ENCODE data around the gene VPS13A. TPM values are rescaled to one million over a fixed set of nuclear protein-coding genes. Genes with fewer than 3 reads are reported as not detected.

Gene VPS13A
- total and polyA plus RNA-seq, 4 donors = 2.4 to 45.1 (median 22.6) TPM

DNA sequence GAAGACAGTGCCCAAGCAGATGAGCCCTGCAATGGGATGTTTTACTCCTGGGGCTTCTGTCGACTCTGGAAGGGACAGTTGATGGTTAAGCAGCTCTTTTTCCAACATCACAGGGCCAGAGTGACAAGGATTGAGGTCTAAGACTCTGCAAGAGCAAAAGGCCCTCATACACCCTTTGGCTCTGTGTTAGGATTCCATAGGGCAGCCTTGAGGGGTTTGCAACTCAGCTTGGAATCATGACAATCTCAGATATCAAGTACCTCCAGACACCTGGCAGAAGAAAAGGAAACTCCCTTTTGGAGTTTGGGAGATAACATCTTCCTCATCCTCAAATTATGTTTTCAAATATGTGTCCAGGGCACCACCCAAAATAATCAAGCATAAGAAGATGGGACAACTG lies 265.1 kb downstream of the VPS13A start:
- Histone ChIP-seq H3K27me3 (ENCODE audit: control insufficient read depth in 4 of 4, insufficient read depth in 4 of 4, low read length in 3 of 4) (no peaks in the 10 kb centered on the region), H3K4me1 (ENCODE audit: control insufficient read depth in 4 of 4, insufficient read depth in 4 of 4, low read length in 3 of 4) (no peaks in the 10 kb centered on the region), H3K36me3 (ENCODE audit: control insufficient read depth in 4 of 4, insufficient read depth in 3 of 4, low read depth in 1 of 4, low read length in 3 of 4) (no peaks in the 10 kb centered on the region), H3K4me3 (ENCODE audit: low read depth in 1 of 3, low read length in 3 of 3) (no peak overlapping the region), H3K27ac (ENCODE audit: low read depth in 1 of 2, low read length in 2 of 2) (no peak overlapping the region), H3K9me3 (ENCODE audit: control insufficient read depth in 4 of 4, low read length in 3 of 4) (peaks cover 0 to under 1% (median 0%) of the 10 kb centered on the region in 4 donors), H3K9ac (ENCODE audit: low read depth in 1 of 2, low read length in 2 of 2) (no peak overlapping the region)
- no peak for DNase-seq (ENCODE audit: low spot score)
- TF ChIP-seq NR2F2 (IDR thresholded peaks at IDR 0.05) = no peak
- no peak for TF ChIP-seq HNF4A (conservative IDR thresholded peaks at IDR 0.05)
- TF ChIP-seq, protein P1, sequence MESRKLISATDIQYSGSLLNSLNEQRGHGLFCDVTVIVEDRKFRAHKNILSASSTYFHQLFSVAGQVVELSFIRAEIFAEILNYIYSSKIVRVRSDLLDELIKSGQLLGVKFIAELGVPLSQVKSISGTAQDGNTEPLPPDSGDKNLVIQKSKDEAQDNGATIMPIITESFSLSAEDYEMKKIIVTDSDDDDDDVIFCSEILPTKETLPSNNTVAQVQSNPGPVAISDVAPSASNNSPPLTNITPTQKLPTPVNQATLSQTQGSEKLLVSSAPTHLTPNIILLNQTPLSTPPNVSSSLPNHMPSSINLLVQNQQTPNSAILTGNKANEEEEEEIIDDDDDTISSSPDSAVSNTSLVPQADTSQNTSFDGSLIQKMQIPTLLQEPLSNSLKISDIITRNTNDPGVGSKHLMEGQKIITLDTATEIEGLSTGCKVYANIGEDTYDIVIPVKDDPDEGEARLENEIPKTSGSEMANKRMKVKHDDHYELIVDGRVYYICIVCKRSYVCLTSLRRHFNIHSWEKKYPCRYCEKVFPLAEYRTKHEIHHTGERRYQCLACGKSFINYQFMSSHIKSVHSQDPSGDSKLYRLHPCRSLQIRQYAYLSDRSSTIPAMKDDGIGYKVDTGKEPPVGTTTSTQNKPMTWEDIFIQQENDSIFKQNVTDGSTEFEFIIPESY (IDR thresholded peaks at IDR 0.05) = no peak
- TF ChIP-seq, protein P2, sequence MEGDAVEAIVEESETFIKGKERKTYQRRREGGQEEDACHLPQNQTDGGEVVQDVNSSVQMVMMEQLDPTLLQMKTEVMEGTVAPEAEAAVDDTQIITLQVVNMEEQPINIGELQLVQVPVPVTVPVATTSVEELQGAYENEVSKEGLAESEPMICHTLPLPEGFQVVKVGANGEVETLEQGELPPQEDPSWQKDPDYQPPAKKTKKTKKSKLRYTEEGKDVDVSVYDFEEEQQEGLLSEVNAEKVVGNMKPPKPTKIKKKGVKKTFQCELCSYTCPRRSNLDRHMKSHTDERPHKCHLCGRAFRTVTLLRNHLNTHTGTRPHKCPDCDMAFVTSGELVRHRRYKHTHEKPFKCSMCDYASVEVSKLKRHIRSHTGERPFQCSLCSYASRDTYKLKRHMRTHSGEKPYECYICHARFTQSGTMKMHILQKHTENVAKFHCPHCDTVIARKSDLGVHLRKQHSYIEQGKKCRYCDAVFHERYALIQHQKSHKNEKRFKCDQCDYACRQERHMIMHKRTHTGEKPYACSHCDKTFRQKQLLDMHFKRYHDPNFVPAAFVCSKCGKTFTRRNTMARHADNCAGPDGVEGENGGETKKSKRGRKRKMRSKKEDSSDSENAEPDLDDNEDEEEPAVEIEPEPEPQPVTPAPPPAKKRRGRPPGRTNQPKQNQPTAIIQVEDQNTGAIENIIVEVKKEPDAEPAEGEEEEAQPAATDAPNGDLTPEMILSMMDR (IDR thresholded peaks at IDR 0.05; ENCODE audit: low read depth, low read length, missing input control) = no peak
- TF ChIP-seq YY1 (IDR thresholded peaks at IDR 0.05) = no peak
- TF ChIP-seq RAD21 (IDR thresholded peaks at IDR 0.05) = no peak
- no peak for TF ChIP-seq SP1 (IDR thresholded peaks at IDR 0.05)
- 80% methylated on average over 1 of the region's 1 CpG for WGBS

DNA sequence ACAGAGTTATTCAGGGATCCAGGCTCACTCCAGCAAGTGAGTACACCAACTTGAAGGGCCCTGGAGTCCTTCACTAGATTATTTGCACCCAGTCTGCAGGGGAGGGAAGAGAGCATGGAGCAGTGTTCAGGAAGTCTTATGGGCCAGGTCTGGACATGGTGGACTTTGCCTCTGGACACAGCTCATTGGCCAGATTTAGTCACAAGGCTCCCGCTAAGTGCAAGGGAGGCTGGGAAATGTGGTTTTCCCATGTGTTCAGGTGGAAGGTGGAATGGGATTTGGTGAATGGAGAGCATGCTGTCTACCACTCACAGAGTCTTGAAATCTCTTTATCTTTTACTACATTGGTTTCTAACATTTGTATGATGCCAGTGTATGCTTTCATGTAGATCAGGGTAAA lies 270.3 kb downstream of the VPS13A start:
- Histone ChIP-seq H3K36me3 (ENCODE audit: control insufficient read depth in 4 of 4, insufficient read depth in 3 of 4, low read depth in 1 of 4, low read length in 3 of 4) (no peaks in the 10 kb centered on the region), H3K4me3 (ENCODE audit: low read depth in 1 of 3, low read length in 3 of 3) (no peak overlapping the region), H3K9ac (ENCODE audit: low read depth in 1 of 2, low read length in 2 of 2) (no peak overlapping the region), H3K27ac (ENCODE audit: low read depth in 1 of 2, low read length in 2 of 2) (no peak overlapping the region), H3K27me3 (ENCODE audit: control insufficient read depth in 4 of 4, insufficient read depth in 4 of 4, low read length in 3 of 4) (no peaks in the 10 kb centered on the region), H3K9me3 (ENCODE audit: control insufficient read depth in 4 of 4, low read length in 3 of 4) (peaks cover 0 to 3% (median 1%) of the 10 kb centered on the region in 4 donors), H3K4me1 (ENCODE audit: control insufficient read depth in 4 of 4, insufficient read depth in 4 of 4, low read length in 3 of 4) (peaks cover 0 to 2% (median 0%) of the 10 kb centered on the region in 4 donors)
- TF ChIP-seq RAD21 (IDR thresholded peaks at IDR 0.05) (no peak), NR2F2 (IDR thresholded peaks at IDR 0.05) (no peak), HNF4G (IDR thresholded peaks at IDR 0.05) (no peak)
- TF ChIP-seq, protein P3, sequence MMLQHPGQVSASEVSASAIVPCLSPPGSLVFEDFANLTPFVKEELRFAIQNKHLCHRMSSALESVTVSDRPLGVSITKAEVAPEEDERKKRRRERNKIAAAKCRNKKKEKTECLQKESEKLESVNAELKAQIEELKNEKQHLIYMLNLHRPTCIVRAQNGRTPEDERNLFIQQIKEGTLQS (IDR thresholded peaks at IDR 0.05) = no peak
- WGBS = 100% methylated on average over 1 of the region's 1 CpG
- DNase-seq (ENCODE audit: low spot score) = no peak

DNA sequence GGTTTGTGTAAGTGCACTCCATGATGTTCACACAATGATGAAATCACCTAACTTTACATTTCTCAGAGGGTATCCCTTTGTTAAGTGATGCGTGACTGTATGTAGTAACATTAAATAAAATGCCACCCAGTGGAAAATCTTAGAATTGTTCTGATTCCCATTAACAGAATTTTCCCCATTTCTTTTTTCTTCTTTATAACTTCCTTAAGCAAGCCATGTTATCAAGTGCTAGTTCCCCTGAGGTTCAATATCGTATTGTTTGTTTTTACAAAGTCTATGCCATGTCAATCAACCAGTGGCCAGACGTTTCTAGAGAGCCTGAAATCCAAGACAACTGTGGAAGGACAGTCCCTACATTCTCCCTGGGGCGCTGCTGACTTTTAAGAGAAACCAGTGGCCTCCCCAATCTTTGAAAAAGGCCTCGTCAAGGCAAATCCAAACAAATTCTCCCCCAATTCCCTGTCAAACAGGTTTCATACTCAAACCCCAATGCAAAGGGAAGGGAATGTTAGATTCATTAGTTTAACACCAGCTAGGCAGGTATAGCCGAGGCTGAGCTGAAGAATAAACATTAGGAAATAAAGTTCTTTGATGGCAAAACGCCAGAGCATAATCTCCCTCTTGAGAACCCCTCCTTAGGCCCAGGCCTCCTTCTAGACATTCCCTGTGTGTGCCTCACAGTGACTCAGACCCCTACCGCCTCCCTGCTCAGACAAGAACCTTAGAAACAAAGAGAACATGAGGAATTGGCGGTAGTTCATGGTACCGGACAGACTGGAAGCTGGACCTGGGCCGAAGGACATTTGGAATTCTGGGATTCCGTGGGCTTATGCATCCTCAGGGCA lies 272.1 kb downstream of the VPS13A start:
- WGBS = 74% methylated on average over 12 of the region's 12 CpGs
- H3K4me3 ChIP-seq (ENCODE audit: low read depth in 1 of 3, low read length in 3 of 3) = no peak overlapping the region
- H3K4me1 ChIP-seq (ENCODE audit: control insufficient read depth in 4 of 4, insufficient read depth in 4 of 4, low read length in 3 of 4) = peaks cover 0 to 2% (median 0%) of the 10 kb centered on the region in 4 donors
- H3K36me3 ChIP-seq (ENCODE audit: control insufficient read depth in 4 of 4, insufficient read depth in 3 of 4, low read depth in 1 of 4, low read length in 3 of 4) = no peaks in the 10 kb centered on the region
- H3K9ac ChIP-seq (ENCODE audit: low read depth in 1 of 2, low read length in 2 of 2) = no peak overlapping the region
- no peak for DNase-seq (ENCODE audit: low spot score)
- H3K27me3 ChIP-seq (ENCODE audit: control insufficient read depth in 4 of 4, insufficient read depth in 4 of 4, low read length in 3 of 4) = no peaks in the 10 kb centered on the region
- H3K9me3 ChIP-seq (ENCODE audit: control insufficient read depth in 4 of 4, low read length in 3 of 4) = peaks cover 0 to 3% (median 1%) of the 10 kb centered on the region in 4 donors
- H3K27ac ChIP-seq (ENCODE audit: low read depth in 1 of 2, low read length in 2 of 2) = no peak overlapping the region
- TF ChIP-seq, protein P4, sequence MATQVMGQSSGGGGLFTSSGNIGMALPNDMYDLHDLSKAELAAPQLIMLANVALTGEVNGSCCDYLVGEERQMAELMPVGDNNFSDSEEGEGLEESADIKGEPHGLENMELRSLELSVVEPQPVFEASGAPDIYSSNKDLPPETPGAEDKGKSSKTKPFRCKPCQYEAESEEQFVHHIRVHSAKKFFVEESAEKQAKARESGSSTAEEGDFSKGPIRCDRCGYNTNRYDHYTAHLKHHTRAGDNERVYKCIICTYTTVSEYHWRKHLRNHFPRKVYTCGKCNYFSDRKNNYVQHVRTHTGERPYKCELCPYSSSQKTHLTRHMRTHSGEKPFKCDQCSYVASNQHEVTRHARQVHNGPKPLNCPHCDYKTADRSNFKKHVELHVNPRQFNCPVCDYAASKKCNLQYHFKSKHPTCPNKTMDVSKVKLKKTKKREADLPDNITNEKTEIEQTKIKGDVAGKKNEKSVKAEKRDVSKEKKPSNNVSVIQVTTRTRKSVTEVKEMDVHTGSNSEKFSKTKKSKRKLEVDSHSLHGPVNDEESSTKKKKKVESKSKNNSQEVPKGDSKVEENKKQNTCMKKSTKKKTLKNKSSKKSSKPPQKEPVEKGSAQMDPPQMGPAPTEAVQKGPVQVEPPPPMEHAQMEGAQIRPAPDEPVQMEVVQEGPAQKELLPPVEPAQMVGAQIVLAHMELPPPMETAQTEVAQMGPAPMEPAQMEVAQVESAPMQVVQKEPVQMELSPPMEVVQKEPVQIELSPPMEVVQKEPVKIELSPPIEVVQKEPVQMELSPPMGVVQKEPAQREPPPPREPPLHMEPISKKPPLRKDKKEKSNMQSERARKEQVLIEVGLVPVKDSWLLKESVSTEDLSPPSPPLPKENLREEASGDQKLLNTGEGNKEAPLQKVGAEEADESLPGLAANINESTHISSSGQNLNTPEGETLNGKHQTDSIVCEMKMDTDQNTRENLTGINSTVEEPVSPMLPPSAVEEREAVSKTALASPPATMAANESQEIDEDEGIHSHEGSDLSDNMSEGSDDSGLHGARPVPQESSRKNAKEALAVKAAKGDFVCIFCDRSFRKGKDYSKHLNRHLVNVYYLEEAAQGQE (IDR thresholded peaks at IDR 0.05) = no peak
- TF ChIP-seq HNF4G (IDR thresholded peaks at IDR 0.05) (no peak), HNF4A (conservative IDR thresholded peaks at IDR 0.05) (no peak), YY1 (IDR thresholded peaks at IDR 0.05) (no peak), EGR1 (IDR thresholded peaks at IDR 0.05; ENCODE audit: low read depth in 2 of 2) (no peak), RAD21 (IDR thresholded peaks at IDR 0.05) (no peak), JUND (IDR thresholded peaks at IDR 0.05) (no peak), SP1 (IDR thresholded peaks at IDR 0.05) (no peak), RXRA (IDR thresholded peaks at IDR 0.05) (no peak)
- TF ChIP-seq, protein P5, sequence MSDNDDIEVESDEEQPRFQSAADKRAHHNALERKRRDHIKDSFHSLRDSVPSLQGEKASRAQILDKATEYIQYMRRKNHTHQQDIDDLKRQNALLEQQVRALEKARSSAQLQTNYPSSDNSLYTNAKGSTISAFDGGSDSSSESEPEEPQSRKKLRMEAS (IDR thresholded peaks at IDR 0.05) = no peak
- TF ChIP-seq, protein P2 (IDR thresholded peaks at IDR 0.05; ENCODE audit: low read depth, low read length, missing input control) = no peak
- TF ChIP-seq, protein P3 (IDR thresholded peaks at IDR 0.05) = no peak

Data from liver (tissue), 9 donors.